GM21529 (cell line): ENCODE measurements around the gene TMEM50B.
"Not testable (repeated sequence)": the region's sequence is repeated elsewhere in the genome, so short reads cannot be mapped to it uniquely, and the experiment has no call there.

Source experiments
- ATAC-seq: cut with Tn5 transposase; IDR thresholded peaks from one replicate; pipeline ENCODE4 v1.9.1; 2021; ENCODE audit not compliant: unreplicated experiment

TMEM50B gene

DNA sequence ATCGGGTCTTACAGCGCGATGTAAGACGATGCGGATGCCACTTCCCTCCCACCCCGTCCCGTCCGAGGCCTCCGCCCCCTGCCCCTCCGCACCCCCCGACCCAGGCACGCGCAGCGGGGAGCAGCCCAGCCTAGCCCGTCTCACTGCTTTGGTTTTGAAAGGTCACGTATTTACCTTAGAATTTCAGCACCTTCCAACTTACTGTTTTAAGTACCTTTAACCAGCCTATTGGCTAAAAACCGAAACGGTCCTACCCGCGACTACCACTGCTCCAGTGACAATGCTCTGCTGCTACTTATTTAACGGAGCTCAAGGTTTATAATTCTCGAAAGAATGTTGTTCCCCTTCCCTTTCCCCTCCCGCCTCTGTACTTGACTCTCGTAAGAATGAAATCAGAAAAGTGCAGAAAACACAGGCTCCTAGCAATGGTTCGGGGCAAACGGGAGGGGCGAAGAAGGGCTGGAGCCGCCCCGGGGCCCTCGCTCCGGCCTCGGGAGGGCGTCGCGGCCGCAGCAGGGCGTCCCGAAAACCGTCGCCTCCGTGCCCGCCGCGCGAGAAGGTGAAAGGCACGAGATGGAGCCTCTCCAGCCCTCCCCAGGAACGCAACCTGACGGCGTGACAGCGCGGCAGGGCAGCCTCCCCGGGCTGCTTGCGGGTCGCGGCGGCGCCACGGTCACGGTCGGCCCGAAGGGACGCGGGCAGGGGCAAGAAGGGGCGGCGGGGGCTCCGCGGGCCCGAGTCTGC, 667 bp downstream of the TMEM50B start:
- peak; percentile 27 for ATAC-seq

DNA sequence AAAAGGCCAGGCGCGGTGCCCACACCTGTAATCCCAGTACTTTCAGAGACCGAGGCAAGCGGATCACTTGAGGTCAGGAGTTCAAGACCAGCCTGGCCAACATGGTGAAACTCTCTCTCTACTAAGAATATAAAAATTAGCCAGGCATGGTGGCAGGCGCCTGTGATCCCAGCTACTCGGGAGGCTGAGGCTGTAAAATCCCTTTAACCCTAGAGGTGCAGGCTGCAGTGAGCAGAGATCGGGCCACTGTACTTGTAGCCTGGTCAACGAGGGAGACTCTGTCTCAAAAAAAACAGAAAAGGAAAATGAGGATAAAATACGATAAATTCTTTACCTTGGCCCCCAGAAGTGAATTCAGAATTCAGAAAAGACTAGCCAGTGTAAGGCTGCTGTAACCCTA, 1.6 kb downstream of the TMEM50B start:
- ATAC-seq: no peak

DNA sequence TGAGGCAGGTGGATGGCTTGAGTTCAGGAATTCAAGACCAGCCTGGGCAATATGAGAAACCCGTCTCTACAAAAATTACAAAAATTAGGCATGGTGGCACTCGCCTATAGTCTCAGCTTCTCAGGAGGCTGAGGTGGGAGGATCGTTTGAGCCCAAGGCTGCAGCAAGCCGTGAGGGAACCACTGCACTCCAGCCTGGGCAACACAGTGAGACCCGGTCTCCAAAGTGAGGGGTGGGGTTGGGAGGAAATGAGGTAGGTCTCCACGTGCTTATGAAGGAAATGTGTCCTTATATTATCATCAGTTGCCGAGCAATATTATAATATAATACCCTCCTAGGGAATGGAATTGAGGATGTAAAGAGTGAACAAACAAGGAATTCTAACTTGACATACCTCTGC, 2.7 kb downstream of the TMEM50B start:
- no peak for ATAC-seq

DNA sequence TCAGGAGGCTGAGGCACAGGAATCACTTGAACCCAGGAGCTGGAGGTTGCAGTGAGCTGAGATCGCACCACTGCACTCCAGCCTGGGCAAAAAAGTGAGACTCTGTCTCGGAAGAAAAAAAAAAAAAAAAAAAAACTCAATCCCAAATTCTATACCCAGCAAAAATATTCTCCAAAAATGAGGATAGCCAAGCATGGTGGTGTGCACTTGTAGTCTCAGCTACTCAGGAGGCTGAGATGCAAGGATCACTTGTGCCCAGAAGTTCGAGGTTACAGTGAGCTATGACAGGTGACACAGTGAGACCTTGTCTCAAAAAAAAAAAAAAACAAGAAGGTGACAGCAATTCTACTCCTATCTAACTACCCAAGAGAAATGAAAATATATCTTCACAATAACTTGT, 6.4 kb downstream of the TMEM50B start:
- ATAC-seq: no peak

DNA sequence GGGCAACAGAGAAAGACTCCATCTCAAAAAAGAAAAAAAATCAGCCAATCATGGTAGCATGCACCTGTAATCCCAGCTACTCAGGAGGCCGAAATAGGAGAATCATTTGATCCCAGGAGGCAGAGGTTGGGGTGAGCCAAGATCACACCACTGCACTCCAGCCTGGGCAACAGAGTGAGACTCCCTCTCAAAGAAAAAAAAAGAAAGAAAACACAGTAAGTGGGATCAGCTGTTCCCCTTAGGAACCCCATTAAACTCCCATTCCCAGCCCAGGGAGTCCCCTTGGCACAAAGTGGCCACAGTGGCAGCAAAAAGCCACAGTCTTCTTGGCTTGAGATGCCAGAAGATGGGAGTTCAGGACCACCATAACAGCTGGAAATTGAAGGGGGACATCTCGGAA, 9.1 kb downstream of the TMEM50B start:
- ATAC-seq: no peak

DNA sequence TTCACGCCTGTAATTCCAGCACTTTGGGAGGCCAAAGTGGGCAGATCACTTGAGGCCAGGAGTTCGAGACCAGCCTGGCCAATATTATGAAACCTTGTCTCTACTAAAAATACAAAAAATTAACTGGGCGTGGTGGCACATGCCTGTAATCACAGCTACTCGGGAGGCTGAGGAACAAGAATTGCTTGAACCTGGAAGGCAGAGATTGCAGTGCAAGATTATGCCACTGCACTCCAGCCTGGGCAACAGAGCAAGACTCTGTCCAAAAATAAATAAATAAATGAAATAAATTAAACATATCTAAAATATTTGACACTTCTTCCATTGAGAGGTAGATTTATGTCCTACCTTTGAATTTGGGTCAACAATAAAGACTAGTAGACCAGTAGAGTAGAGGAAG, 10.6 kb downstream of the TMEM50B start:
- ATAC-seq: not testable (repeated sequence)

DNA sequence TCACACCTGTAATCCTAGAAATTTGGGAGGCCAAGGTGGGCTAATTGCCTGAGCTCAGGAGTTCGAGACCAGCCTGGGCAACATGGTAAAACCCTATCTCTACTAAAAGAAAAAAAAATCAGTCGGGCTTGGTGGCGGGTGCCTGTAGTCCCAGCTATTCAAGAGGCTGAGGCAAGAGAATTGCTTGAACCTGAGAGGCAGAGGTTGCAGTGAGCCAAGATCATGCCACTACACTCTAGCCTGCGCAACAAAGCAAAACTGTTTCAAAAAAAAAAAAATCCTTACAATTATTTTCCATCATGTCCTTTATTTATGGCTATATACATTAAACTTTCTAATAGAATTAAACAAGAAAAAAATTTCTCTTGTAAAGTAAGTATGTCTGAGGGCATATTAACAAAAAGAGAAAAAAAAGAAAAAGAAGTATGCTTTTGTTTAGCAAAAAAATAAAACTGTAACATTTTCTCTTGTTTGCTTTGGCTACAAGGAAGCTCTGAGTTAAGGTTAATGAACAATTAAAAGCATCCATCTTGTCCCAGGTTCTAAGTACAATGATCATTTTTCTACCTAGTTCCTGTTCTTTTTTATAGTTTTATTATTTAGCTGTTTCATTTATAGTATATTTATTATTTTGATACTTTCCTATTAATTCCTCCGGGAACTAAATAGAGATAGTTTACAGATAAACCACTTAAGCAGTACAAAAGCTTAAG, 18.1 kb downstream of the TMEM50B start:
- no peak for ATAC-seq

DNA sequence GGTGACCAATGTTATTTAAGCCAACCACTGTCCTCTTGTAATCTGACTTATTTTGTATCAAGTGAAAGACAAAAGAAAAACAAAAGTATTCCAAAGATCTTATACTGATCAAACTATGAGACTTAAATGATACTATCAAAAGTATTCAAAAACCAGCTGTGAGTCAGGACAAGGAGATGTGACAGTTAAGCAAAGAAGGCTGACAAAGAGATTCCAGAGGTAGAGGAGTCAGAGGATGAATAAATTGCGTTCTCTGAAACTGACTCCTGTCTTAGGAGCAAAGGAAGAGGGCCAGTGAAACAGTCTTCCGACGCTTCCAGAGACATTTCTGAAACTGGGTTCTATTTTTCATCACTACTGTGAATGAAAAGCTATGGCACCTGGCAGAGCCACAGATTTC, 20.9 kb downstream of the TMEM50B start:
- no peak for ATAC-seq

DNA sequence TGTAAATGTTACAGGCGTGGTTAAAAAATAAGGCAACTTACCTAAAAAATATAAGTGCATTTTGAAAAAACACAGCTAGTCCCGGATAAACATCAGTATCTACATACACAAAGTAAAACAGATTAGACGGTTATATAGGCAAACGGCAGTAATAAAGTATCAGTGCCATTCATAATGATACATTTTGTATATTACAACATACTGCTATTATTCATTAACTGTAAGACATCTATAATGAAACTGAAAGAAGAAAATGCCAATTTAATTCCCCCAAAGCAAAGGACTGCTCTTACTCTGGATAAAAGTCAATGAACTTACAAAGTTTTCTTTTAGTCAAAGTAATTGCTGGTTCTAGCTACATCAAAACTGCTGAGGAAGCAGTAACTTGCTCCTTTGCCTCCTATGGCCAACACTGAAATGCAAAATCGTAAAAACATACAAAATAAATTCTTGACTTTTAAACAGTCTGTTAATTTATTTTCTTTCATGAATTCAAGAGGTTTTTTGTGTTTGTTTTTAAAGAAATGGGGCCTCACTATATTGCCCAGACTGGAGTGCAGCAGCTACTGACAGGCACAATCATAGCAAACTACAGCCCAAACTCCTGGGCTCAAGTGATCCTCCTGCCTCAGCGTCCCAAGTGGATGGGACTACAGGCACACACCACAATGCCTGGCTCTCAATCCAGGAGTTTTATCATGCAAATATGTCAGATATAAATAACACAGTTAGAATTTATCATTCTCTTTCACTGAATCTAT, 23.9 kb downstream of the TMEM50B start:
- no peak for ATAC-seq

DNA sequence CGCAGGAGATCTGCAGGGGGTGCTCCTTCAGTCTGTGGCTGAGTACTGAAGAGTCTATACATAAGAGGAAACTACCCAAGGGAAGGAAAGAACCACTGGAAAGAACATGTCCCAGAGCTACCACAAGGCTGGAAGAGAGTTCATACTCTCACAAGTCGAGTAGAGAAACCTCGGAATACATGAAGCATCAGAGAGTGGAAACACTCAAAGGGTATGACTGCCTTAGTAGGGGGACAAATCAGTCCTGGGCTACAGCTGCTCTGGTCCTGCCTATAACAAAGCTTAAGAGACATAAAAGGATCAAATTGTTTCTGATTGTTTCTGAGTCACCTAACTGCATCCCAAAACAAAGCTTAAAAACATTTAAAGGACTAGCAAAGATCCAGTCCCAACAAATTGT, 27.4 kb downstream of the TMEM50B start:
- ATAC-seq: no peak

DNA sequence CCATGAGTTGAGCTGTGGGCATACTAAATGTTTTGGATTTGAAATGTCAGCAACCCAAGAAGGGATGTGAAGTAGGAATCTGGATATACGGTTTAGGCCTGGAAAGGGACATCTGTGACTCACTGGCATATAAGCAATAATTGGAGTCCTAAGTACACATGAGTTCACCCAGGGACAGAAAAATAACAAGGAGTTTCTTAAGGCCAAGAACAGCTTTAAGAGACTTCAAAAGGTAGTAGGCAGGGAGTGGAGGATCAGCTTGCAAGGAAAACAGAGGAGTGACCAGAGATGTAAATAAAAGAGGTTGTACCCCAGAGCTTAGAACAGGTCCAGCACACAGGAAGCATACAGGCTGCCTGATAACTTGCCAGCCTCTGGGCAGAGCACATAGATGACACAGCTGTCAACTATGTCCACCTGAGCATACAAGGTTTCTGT, 28.1 kb downstream of the TMEM50B start:
- no peak for ATAC-seq

DNA sequence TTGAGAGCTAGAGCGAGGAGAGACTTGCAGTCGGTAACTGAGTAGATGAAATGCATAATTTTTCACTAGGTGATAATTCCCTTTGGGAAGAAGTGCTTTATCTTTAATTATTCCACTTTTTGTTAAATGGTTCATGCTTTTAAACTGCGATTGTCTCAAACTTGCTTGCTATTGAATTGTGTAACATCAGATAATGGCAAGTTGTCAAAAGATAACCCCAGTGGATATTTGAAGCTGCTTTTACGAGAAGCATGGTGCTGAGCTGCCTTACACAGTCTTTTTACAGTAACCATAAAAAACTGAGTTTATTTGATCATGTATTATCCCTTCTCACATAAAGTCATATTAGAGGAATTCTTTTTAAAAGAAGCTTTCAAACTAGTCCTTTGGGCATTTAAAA, 30.2 kb downstream of the TMEM50B start:
- no peak for ATAC-seq

DNA sequence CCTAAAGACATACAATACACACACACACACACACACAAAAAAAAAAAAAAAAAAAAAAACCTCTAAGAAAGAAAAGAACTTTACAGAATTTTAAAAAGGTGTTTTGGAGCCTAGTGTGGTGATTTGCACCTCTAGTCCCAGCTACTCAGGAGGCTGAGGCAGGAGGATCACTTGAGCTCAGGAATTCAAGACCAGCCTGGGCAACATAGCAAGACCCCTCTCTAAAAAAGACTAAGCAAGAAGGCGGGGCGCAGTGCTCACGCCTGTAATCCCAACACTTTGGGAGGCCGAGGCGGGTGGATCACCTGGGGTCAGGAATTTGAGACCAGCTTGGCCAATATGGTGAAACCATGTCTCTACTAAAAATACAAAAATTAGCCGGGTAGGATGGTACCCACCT, 33.2 kb downstream of the TMEM50B start:
- ATAC-seq: not testable (repeated sequence)

DNA sequence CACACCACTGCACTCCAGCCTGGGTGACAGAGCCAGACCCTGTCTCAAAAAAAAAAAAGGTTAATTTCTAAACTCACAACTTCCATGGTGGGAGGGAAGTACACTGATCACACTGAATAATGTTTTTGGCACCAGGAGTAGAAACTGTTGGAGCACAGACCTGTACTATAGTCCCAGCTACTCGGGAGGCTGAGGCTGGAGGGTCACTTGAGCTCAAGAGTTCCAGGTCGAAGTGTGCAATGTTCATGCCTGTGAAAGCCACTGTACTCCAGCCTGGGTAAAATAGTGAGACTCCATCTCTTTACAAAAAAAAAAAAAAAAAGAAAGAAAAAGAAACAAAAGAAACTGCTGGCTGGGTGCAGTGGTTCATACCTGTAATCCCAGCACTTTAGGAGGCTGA, 35.3 kb downstream of the TMEM50B start:
- ATAC-seq: no peak

DNA sequence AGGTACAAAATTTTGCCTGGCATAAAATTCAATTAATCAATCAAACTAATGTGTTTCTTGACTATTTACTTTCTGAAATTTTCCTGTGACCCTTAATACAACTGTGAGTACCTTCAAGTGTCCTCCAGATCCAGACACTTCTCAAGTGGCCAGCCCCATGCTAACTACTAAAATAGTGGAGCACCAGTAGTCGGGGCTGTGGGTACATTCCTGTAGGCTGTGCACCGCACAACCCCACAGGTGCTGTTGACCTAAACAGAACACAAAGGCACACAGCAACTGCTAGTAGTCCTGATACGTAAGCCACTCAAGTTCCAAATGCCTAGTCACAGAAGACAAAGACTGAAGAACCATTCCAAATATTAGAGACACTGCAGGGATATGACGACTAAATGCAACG, 36.6 kb downstream of the TMEM50B start:
- no peak for ATAC-seq

DNA sequence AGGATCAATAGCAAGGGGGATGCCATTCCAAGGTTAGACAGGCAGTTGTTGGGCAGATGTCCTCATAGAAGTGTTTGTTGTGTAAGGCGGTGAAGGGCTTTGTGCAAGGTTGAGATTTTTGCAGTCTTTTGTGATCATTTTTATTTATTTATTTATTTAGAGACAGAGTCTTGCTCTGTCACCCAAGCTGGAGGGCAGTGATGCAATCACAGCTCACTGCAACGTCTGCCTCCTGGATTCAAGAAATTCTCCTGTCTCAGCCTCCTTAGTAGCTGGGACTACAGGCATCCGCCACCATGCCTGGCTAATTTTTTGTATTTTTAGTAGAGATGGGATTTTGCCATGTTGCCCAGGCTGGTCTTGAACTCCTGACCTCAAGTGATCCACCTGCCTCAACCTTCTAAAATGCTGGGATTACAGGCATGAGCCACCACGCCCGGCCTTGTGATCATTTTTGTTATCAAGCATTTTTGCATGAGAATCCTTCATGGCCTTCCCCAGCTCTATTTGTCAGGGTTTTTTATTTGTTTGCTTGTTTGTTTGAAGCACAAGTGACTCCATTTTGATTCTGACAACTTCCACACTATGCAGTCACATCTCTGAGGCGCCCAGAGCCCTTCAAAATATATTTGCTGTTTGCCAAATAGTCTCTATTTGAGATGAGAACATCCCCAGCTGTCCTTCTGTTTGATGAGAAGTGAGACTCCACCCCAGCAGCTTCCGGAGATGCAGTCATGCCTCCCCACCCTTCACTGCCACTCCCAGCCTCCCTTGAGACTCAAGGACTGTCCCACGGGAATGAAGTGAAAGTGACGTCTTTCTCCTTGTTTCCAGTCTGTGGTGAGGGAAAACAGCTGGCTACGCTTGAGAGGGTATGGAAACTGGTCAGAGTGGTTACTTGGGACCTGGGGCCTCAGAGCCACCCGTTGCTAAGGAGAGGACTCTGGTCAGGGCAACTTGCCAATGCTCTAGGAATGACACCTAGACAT, 38.0 kb downstream of the TMEM50B start:
- ATAC-seq: peak; percentile 71

DNA sequence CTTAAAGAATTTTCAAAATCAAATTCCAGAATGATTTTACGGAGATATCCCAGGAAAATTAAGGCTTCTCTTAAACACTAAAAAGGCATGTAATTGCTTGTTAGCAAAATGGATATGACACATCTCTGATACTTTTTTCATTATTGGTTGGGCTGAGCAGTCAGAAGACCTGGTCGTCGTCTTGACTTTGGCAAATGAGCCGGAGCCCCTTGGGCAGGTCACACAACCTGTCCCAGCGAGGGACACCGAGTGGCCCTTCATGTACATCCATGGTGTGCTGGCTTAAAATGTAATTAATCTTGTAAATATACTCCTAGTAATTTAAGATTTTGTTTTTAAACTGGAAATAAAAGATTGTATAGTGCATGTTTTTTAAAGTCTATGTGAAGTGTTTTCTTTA, 42.6 kb downstream of the TMEM50B start:
- ATAC-seq: no peak

DNA sequence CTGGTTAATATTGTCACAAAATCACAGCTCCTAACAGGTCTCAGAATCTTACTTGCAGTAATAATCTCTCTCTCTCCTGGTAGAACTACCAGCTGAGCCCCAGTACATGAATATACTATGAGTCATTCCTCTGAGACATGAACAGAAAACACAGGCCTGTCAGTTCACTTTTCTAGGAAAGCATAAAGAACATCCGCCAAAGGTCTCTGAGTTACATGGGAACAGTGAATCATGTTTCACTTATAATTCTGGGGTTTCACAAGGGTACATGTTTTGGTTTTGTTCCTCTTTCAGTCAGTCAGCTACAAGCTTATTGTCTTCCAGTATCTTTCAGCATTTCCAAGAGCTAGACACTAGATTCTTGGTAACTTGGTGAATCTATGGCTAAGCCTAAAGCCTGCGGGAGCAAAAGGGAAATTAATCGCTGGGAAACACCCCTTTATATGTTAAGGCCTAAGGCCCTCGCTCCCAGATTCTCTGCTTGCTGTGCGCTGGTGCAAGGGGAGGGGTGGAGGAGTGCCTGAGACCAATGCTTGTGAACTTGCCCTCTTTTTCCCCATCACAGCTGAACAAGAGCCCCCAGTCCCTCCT, 44.9 kb downstream of the TMEM50B start:
- ATAC-seq: peak; percentile 89

DNA sequence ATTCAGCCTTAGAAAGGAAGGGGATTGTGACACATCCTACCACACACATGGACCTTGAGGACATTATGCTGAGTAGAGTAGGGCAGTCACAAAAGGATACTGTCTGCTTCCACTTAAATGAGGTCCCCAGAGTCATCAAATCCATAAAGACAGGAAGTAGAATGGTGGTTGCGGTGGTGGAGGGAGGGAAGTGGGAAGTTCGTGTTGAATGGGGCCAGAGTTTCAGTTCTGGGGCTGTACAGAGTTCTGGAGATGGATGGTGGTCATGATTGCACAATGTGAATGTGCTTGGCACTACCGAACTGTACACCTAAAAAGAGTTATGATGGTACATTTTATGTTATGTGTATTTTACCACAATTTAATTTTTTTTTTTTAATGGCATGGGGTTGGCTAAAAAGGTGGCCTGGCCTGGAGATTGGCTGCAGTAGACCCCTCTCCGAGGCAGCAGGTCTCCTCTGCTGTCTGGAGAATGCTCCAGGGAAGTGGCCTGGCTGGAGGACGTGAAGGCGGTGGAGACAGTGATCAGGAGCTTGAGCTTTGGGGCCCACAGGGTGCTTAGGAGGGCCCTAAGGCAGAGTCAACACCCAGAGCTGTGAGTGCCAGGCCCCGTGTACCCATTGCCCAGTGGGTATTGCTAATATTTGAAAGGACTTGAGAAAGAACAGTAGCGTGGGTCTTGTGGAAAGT, 46.2 kb downstream of the TMEM50B start:
- ATAC-seq: no peak

DNA sequence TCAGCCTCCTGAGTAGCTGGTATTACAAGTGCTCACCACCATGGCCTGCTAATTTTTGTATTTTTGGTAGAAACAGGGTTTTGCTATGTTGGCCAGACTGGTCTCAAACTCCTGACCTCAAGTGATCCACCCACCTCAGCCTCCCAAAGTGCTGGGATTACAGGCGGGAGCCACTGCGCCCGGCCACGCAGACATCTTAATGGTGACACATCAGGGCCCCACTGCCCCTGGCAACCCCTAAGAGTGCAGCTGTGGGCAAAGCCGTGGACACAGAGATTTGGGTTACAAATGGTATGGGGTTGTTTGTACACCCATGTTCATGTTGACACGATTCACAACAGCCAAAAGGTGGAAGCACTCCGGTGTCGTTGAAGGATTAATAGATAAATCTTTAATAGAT, 46.8 kb downstream of the TMEM50B start:
- ATAC-seq: no peak
